NCI-H1694 (cell line): ENCODE results near the gene FBXL17.
A peak's percentile ranks its signal among the peaks of the same experiment; 100 is the strongest.
"Not testable (repeated sequence)": the region's sequence is repeated elsewhere in the genome, so short reads cannot be mapped to it uniquely, and the experiment has no call there.

Source experiments
- DNase-seq: peaks from one replicate; lab custom pipeline; 2025; lab: John Stamatoyannopoulos, UW

The FBXL17 gene

GRCh38 chr5:108164574-108164973 lies 217.3 kb downstream of the FBXL17 start:
- no peak for DNase-seq

DNA sequence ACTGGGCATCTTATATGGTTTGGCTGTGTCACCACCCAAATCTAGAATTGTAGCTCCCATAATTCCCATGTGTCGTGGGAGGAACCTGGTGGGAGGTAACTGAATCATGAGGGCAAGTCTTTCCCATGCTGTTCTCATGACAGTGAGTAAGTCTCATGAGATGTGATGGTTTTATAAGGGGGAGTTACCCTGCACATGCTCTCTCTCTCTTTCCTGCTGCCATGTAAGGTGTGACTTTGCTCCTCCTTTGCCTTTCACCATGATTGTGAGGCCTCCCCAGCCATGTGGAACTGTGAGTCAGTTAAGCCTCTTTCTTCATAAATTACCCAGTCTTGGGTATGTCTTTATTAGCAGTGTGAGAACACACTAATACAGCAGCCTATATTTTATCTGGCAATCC lies 229.0 kb downstream of the FBXL17 start:
- not testable (repeated sequence) for DNase-seq

DNA sequence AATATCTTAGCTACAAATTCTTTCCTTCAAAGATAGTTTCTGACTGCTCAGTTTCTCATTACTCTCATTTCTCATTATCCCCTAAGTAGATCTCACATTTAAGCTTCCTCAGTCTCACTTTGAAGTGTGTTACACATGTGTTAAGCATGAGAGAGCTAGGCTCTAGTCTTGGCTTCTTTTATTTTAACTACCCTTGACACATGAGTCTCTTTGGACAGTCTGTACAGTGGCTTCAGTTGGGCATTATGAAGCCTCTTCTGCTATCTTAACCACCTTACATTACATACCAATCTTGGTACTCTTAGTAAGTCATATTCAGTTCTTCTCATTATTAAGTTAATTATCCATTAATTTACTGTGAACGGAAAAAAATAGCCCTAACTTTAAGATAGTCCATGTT lies 232.5 kb downstream of the FBXL17 start:
- DNase-seq: no peak

DNA sequence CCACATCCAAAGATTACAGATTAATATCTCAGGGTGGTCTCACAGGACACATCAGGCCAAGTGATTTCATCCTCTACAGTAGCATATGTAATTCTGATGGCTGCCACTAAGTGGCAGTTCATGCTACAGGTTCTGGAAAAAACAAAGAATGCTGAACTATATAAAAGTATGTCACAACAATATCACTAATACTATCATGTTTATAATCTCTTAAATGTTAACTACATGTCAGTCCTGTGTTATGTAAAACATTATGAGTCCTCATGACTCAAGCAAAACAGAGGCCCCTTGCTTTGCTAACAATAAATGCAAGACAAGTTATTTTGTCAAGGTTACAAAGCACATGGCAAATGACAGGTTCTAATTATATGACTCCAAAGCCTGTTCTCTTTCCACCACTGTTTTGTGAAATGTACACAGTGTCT lies 233.2 kb downstream of the FBXL17 start:
- DNase-seq: peak; percentile 2

- DNase-seq: no peak
Measured at GRCh38 chr5:108146222-108146621, 235.7 kb downstream of the FBXL17 start.

DNA sequence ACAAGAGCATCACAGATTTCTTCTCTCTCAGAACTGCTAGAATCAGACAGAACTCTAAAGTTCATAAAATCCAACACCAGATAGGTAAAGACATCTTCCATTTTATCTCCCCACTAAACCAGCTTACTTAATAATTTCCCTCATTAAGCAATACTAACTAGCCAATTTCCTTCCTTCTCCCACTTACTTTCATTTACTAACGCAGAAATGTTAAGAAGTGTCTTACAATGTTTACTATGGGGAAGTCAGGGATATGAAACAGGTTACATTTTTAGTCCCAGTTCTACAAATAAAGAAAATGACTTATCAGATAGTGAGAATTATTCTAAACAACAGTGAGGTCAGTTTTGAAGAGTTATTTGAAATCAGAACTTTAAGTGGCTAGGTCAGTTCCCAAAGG lies 236.5 kb downstream of the FBXL17 start:
- no peak for DNase-seq

DNA sequence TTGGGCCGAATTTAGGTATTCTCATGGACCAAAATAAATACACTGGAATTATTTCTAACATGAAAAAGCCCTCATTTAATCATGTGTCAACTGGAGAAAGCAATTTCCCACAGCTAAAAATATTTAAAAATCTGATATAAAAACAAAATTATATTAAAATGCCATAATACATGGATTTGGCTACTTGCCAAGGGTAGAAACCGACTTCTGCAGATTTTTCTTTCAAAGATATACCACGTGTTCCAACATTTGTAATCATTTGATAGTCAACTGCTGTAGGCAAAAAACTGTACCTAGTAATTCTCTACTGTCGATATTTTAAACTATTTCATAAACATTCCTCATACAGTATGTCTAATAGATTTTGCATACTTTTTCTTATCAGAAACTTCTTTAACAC lies 237.6 kb downstream of the FBXL17 start:
- DNase-seq: no peak

GRCh38 chr5:108143581-108143980 lies 238.3 kb downstream of the FBXL17 start:
- DNase-seq: no peak

DNA sequence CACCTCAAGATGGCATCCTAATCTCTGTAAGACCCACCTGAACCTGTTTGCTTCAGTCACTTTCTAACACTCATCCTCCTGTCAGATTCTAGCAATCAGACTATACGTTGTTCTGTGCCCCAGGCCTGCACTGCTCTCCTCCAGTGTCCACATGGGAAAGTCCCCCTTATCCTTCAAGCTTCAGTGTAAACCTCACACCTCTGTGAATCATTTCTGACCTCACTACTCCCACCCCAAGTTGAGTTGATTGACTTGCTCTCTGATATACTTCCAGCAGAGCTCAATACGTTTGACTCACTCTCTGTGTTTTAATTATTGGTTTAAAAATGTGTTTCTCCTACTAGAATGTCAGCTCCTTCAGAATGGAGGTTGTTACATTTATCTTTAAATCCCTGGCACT lies 240.2 kb downstream of the FBXL17 start:
- DNase-seq: no peak

DNA sequence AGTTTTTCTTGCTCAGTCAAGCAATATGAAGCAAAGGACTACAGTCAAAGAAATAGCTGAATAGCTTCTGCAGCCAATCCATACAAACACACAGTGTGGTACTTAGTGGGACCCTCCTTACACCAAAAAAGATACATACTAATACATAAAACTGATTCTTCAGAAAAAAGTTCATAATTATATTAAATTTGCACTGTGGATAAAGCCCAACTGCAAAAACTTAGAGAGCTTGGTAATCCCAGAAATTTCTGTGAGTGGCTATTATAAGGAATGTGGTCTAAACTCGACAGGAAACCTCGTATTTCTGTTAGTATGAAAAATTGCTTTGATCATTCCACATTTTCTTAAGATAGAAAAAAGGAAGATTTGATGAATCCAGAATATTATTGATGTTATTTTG lies 245.4 kb downstream of the FBXL17 start:
- DNase-seq: no peak

DNA sequence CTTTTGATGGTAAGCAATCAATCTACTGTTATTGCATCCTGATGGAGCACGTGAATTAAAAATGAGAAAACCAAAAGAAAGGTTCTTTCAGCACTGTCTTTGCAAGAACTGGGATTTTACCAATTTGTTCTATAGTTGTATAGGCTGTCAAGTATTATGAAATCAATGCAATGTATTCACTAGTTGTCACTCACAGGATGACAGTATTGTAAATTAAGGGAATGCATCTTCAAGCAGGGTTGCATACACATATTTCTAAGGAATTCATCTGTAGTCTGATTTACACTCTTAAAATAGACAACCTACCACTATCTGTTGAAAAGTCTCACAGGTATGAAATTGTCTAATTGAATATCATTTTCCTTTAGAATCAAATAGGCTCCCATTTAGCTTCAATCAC lies 252.8 kb downstream of the FBXL17 start:
- no peak for DNase-seq

GRCh38 chr5:108125771-108126511 lies 256.0 kb downstream of the FBXL17 start:
- DNase-seq: no peak

- no peak for DNase-seq
Measured at GRCh38 chr5:108124596-108124995, 257.3 kb downstream of the FBXL17 start.

DNA sequence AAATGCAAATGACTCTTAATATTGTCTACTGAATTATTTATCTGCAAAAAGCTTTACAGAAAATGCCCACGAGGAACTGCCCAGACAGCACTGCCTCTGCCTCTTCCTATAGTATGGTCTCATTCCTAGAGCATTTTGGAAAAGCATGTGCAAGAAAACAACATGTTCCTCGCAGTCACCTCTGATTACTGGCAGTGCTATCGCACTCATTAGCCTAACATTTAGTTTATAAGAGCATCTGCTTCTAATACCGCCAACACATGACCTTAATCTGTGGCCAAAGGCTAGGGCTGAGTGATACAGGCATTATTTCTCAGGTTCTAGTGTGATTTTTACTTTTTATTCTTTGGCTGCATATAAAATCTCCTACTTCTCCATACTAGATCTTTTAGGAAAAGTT lies 259.2 kb downstream of the FBXL17 start:
- no peak for DNase-seq

GRCh38 chr5:108118813-108119514 lies 262.9 kb downstream of the FBXL17 start:
- DNase-seq: no peak

GRCh38 chr5:108115673-108116072 lies 266.2 kb downstream of the FBXL17 start:
- no peak for DNase-seq

DNA sequence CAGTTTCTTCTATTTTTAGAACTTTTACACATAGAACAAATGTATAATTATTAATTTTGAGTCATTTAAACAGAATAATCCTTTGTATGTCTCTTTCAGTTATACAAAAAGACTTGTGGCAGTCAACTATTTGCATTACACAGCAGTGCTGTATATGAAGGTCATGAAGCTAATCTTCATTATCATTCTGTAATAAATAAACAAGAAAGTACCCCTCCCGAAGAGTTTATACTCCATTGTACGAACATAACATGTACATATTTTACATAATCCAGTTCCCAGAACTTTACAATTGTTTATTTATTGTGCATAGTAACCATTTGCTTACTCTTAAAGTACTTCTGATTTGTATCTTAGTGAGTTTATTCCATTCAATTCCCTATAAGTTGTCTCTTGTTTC lies 267.9 kb downstream of the FBXL17 start:
- no peak for DNase-seq

GRCh38 chr5:108111736-108112135 lies 270.2 kb downstream of the FBXL17 start:
- DNase-seq: no peak

GRCh38 chr5:108109059-108109458 lies 272.8 kb downstream of the FBXL17 start:
- DNase-seq: no peak

- no peak for DNase-seq
Measured at GRCh38 chr5:108104448-108104847, 277.4 kb downstream of the FBXL17 start.

DNA sequence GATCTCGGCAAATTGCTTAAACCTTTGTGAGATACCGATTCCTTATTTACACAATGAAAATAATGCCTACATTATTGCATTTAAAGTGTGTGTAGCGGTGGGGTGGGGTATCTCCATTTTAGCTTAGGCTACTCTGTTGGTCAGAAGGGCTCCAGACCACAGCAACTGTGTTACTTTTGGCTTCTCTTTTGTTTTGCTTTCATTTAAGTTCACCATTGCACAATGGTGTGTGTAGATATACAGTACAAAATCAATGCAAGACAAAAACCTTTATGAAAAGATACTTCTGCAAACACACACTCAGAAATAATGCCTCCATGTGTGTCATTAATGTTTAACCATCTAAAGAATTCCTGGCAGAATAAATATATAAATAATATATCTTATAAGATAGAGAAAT lies 279.4 kb downstream of the FBXL17 start:
- DNase-seq: no peak

DNA sequence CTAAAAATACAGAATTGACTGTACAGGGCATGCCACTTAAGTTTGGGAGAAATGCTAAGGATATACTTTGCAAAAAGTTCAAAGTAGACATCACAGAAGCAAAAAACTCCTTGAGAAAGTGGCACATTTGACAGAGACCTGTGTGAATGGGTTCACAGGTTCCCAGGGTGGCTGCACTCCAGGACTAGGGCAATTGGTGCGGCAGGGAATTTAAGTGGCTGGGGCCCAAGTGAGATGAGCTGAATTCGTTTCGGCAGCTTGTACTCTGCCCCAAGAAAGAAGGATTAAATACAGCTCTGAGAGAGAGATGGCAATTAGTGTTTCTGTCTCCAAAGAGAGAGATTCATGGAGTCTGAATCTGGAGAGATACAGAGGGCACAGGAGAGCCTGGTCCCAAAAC lies 280.1 kb downstream of the FBXL17 start:
- DNase-seq: no peak

- no peak for DNase-seq
Measured at GRCh38 chr5:108101130-108101529, 280.8 kb downstream of the FBXL17 start.

DNA sequence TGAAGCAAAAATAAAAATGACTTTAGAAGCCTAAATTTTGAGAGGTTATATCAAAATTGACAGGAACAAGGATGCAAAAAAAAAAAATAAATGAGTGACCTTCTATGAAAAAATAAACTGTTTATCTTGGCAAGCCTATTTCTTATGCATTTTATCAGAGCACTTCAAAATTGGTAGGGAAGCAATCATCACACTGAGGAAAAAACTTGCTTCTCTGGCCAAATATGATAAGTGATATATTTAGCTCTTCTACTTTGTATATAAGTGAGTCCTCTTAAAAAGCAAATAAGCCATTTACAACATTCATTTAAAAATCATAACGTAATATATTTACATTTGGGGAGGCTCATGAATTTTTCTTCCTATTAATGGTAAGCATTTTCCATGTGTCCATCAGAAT lies 287.1 kb downstream of the FBXL17 start:
- DNase-seq: no peak
